Measurements from ENCODE around the gene L3MBTL2. TPM values are rescaled to one million over a fixed set of nuclear protein-coding genes. Genes with fewer than 3 reads are reported as not detected.

L3MBTL2 gene
- total and polyA plus RNA-seq, 4 donors, result 17.1 to 32.2 (median 28.3) TPM

DNA sequence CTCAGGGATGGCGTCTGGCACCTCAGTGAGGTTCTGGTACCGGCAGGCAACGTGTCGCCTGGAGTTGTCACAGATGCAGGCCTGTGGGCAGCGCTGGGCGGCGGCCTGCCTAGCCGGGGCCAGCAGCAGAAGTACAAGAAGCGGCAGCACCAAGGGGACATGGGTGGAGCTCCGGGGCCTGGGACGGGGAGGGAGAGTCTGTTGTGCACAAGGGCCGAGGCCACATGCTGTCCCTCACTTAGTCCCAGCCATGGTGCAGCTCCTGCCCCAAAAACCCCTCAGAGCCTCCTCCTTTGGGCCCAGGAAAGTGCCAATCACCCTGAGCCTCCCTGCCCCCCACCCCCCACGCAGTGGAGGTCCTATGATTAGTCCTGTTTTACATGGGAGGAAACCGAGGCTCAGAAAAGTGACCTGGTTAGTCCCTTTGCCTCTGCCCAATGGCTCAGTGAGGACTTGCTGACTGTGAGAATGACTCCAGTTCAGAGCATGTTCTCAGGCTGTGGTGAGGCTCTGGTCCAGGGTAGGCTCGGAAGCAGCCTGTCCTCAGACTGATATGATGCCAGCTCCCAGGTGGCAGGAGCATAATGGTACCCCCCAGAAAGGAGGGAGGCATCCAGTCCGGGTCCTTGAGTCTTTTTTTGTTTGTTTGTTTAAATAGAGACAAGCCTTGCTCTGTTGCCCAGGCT lies 34.5 kb downstream of the L3MBTL2 start:
- H3K27ac ChIP-seq (ENCODE audit: low read depth, low read length), result no peak overlapping the region
- H3K9me3 ChIP-seq (ENCODE audit: control insufficient read depth, insufficient read depth, low read length), result no peaks in the 10 kb centered on the region
- no peak for DNase-seq (ENCODE audit: low read depth in 4 of 6, low spot score in 6 of 6)
- H3K27me3 ChIP-seq (ENCODE audit: control insufficient read depth, insufficient read depth, low read length), result no peaks in the 10 kb centered on the region
- WGBS (ENCODE audit: insufficient coverage), result 86% methylated on average over 11 of the region's 16 CpGs
- peaks cover 50% of the 10 kb centered on the region for H3K4me1 ChIP-seq (ENCODE audit: control insufficient read depth, insufficient read depth, low read length)
- H3K4me3 ChIP-seq (ENCODE audit: low read depth, low read length), result no peak overlapping the region
- peaks cover 28% of the 10 kb centered on the region for H3K36me3 ChIP-seq (ENCODE audit: control insufficient read depth, insufficient read depth, low read length)

DNA sequence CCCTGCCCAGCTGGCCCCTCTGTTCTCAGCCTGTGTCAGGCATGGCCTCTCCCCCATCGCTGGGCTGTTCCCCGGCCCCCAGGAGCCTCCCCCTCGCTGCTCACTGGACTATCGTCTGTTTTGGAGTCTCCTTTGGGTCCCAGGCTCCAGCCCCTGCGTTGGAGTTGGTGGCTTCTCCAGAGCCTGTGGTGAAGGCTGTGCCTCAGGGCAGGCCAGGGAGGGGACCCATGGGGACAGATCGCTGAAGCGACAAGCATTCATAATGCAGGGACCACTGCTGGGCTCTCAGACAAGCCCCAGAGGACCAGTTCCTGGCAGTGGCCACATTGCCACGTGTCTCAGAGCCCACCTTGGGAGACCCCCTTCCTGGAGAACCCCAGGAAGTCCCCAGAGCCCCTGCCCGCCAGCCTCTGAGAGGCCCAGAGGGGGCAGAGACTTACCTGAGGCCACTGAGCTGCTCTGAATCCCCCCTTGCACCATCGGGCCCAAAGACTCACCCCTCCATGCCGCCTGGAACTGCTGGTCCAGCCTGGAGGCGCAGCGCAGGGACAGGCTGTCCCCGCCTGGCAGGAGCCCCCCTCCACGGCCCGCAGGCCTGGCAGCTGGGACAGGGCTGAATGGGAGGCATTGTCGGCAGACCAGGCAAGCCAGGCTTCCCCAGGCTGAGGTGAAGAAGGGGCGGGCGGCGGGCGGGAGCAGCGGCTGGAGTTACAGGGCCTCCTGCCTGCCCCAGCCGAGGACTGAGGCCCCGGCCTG lies 35.4 kb downstream of the L3MBTL2 start, which contains the start of gene CHADL:
Gene CHADL, minus strand, starts transcription at position 555 of the 756 bp plus-strand sequence. Its CDS starts 50 bp downstream, at position 505.
- no peaks in the 10 kb centered on the region for H3K27me3 ChIP-seq (ENCODE audit: control insufficient read depth, insufficient read depth, low read length)
- peaks cover 28% of the 10 kb centered on the region for H3K36me3 ChIP-seq (ENCODE audit: control insufficient read depth, insufficient read depth, low read length)
- DNase-seq (ENCODE audit: low read depth in 4 of 6, low spot score in 6 of 6), result peak in 4 of 6 donors; percentile 51 to 86 (median 62)
- H3K4me1 ChIP-seq (ENCODE audit: control insufficient read depth, insufficient read depth, low read length), result peaks cover 50% of the 10 kb centered on the region
- 23% methylated on average over 24 of the region's 24 CpGs for WGBS (ENCODE audit: insufficient coverage)
- H3K4me3 ChIP-seq (ENCODE audit: low read depth, low read length), result no peak within 1 kb of the TSS
- H3K9me3 ChIP-seq (ENCODE audit: control insufficient read depth, insufficient read depth, low read length), result no peaks in the 10 kb centered on the region
- peak within 1 kb of the TSS; percentile 84 for H3K27ac ChIP-seq (ENCODE audit: low read depth, low read length)

DNA sequence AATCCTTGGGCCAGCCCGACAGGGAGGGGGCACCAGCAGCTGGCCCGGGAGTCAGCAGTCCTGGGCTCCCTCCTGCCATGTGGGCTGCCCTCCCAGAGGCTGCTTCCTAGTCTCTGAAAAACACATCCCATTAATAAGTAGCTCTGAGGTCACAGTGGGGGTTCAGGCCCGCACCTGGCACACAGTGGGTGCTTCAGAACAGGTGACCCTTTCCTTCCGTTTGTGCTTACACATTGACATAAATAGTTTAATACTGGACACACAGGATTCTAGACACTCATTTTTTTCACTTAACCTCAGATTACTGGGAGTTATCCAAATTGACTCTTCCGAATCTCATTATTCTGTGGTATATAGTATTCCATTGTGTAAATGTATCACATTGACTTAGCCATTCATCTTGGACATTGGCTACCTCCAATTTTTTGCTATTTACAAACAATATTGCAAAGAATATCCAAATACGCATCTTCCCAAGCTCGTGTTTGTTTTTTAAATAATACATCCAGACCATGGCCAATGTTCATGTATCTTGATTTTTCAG lies 36.1 kb downstream of the L3MBTL2 start:
- H3K27ac ChIP-seq (ENCODE audit: low read depth, low read length), result peak overlapping the region; percentile 84

DNA sequence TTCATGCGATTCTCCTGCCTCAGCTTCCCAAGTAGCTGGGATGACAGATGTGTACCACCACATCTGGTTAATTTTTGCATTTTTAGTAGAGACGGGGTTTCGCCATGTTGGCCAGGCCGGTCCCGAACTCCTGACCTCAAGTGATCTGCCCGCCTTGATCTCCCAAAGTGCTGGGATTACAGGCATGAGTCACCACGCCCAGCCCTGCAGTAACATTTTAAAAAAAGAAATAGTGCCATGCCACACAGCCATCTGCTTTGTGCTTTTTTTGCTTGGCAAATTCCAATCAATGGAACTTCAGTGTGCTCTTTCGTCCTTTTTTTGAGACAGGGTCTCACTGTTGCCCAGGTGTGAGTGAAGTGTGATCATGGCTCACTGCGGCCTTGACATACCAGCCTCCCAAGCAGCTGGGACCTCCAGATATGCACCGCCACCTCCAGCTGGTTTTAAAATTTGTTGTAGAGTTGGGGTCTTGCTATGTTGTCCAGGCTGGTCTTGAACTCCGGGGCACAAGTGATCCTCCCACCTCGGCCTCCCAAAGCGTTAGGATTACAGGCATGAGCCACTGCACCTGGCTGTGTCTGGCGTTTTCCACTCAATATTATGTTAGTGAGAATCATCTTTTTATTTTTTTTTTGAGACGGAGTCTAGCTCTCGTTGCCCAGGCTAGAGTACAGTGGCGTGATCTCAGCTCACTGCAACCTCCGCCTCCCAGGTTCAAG lies 37.4 kb downstream of the L3MBTL2 start:
- H3K4me1 ChIP-seq (ENCODE audit: control insufficient read depth, insufficient read depth, low read length), result peaks cover 35% of the 10 kb centered on the region
- DNase-seq (ENCODE audit: low read depth in 4 of 6, low spot score in 6 of 6), result no peak
- no peak overlapping the region for H3K27ac ChIP-seq (ENCODE audit: low read depth, low read length)
- no peak overlapping the region for H3K4me3 ChIP-seq (ENCODE audit: low read depth, low read length)
- 94% methylated on average over 8 of the region's 18 CpGs for WGBS (ENCODE audit: insufficient coverage)
- no peaks in the 10 kb centered on the region for H3K9me3 ChIP-seq (ENCODE audit: control insufficient read depth, insufficient read depth, low read length)
- no peaks in the 10 kb centered on the region for H3K27me3 ChIP-seq (ENCODE audit: control insufficient read depth, insufficient read depth, low read length)
- H3K36me3 ChIP-seq (ENCODE audit: control insufficient read depth, insufficient read depth, low read length), result peaks cover 38% of the 10 kb centered on the region

More for the DNA sequence above, 36.1 kb downstream of the L3MBTL2 start:
- 57% methylated on average over 4 of the region's 7 CpGs for WGBS (ENCODE audit: insufficient coverage)
- no peak for DNase-seq (ENCODE audit: low read depth in 4 of 6, low spot score in 6 of 6)
- H3K4me3 ChIP-seq (ENCODE audit: low read depth, low read length), result no peak overlapping the region
- no peaks in the 10 kb centered on the region for H3K9me3 ChIP-seq (ENCODE audit: control insufficient read depth, insufficient read depth, low read length)
- H3K4me1 ChIP-seq (ENCODE audit: control insufficient read depth, insufficient read depth, low read length), result peaks cover 47% of the 10 kb centered on the region
- H3K27me3 ChIP-seq (ENCODE audit: control insufficient read depth, insufficient read depth, low read length), result no peaks in the 10 kb centered on the region
- H3K36me3 ChIP-seq (ENCODE audit: control insufficient read depth, insufficient read depth, low read length), result peaks cover 33% of the 10 kb centered on the region

DNA sequence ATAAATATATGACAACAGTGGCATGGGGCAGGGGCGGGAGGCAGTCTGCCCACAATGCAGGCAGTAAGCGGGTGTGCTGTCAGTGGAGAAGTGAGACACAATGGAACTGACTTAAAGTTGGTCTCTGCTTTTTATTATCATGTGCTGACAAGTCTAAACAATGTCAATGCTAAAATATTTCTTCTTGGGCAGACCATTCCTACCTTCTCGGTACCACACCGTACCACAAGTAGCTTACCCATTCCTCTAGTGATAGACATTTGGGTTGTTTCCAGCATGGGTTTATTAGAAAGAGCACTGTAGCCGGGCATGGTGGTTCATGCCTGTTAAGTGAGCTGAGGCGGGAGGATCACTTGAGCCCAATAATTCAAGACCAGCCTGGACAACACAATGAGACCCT lies 38.2 kb downstream of the L3MBTL2 start:
- no peak overlapping the region for H3K27ac ChIP-seq (ENCODE audit: low read depth, low read length)
- WGBS (ENCODE audit: insufficient coverage), result 40% methylated on average over 2 of the region's 6 CpGs
- peaks cover 35% of the 10 kb centered on the region for H3K4me1 ChIP-seq (ENCODE audit: control insufficient read depth, insufficient read depth, low read length)
- H3K36me3 ChIP-seq (ENCODE audit: control insufficient read depth, insufficient read depth, low read length), result peaks cover 46% of the 10 kb centered on the region
- no peaks in the 10 kb centered on the region for H3K9me3 ChIP-seq (ENCODE audit: control insufficient read depth, insufficient read depth, low read length)
- no peaks in the 10 kb centered on the region for H3K27me3 ChIP-seq (ENCODE audit: control insufficient read depth, insufficient read depth, low read length)
- H3K4me3 ChIP-seq (ENCODE audit: low read depth, low read length), result no peak overlapping the region
- DNase-seq (ENCODE audit: low read depth in 4 of 6, low spot score in 6 of 6), result no peak

DNA sequence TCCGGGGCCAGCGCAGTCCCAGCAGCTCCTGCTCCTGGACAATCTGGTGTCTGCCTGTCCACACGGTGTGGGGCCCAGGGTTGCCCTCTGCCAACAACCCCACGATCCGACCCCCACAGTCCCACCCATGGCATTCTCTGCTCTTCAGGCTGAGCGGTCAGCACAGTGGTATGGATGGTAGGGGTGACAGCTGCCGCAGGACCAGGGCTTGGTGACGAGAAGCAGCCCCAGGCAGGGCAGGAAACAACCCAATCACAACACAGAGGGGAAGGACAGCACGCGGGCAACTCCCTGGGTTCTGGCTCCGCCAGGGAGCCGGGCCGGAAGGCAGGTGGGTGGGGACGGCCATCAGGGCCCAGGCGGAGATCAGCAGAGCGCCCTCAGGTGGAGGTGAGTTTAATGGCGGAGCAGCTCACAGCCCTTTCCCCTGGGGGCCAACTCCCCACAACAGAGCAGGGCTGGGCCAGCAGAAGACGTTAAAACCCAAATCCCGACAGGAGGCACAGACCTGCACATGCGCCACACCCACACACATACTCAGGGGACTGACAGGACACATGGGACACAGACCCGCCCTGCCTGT lies 40.9 kb downstream of the L3MBTL2 start:
- Histone ChIP-seq H3K36me3 (ENCODE audit: control insufficient read depth, insufficient read depth, low read length) (peaks cover 61% of the 10 kb centered on the region), H3K27ac (ENCODE audit: low read depth, low read length) (no peak overlapping the region), H3K9me3 (ENCODE audit: control insufficient read depth, insufficient read depth, low read length) (no peaks in the 10 kb centered on the region), H3K4me1 (ENCODE audit: control insufficient read depth, insufficient read depth, low read length) (peaks cover 8% of the 10 kb centered on the region), H3K4me3 (ENCODE audit: low read depth, low read length) (no peak overlapping the region), H3K27me3 (ENCODE audit: control insufficient read depth, insufficient read depth, low read length) (no peaks in the 10 kb centered on the region)
- no peak for DNase-seq (ENCODE audit: low read depth in 4 of 6, low spot score in 6 of 6)
- WGBS (ENCODE audit: insufficient coverage), result 89% methylated on average over 13 of the region's 21 CpGs

DNA sequence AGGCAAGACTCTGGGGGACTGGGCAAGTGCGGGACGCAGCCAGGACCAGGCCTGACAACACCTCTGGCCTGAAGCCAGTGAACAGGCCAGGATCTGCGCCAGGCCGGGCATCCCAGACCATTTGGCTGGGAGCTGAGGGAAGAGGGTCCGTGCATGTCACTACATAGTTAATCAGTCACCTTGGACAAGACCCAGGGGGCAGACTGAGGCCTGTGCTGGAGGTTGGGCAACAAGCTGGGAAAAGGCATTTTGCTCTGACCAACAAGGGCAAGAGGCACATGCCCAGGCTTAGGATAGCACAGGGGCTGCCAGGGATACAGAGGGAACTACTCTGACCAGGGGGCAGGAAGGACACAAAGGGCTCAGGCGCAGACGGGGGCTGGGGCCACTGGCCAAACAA lies 42.6 kb downstream of the L3MBTL2 start:
- Histone ChIP-seq H3K4me3 (ENCODE audit: low read depth, low read length) (no peak overlapping the region), H3K27ac (ENCODE audit: low read depth, low read length) (no peak overlapping the region), H3K9me3 (ENCODE audit: control insufficient read depth, insufficient read depth, low read length) (no peaks in the 10 kb centered on the region), H3K4me1 (ENCODE audit: control insufficient read depth, insufficient read depth, low read length) (peaks cover 6% of the 10 kb centered on the region), H3K36me3 (ENCODE audit: control insufficient read depth, insufficient read depth, low read length) (peaks cover 73% of the 10 kb centered on the region), H3K27me3 (ENCODE audit: control insufficient read depth, insufficient read depth, low read length) (no peaks in the 10 kb centered on the region)
- 67% methylated on average over 7 of the region's 7 CpGs for WGBS (ENCODE audit: insufficient coverage)
- no peak for DNase-seq (ENCODE audit: low read depth in 4 of 6, low spot score in 6 of 6)

DNA sequence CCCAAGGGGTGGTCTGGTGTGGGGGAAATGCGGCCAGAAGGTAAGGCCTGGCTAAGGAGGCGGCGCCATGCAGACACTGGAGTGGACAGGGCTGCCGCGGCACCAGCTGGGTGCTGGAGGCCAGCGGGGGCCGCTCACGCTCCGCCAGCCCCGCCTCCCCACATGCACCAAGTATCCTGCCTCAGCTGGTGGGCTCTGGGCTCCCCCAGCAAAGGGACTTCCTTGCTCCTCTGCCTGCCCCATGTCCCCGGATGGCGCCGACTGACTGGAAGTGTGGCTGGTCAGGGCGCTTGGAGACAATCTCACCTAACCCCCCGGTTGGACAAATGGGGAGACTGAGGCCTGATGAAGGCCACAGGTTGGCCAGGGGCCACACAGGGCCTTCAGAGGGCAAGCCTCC lies 43.2 kb downstream of the L3MBTL2 start:
- no peaks in the 10 kb centered on the region for H3K9me3 ChIP-seq (ENCODE audit: control insufficient read depth, insufficient read depth, low read length)
- 91% methylated on average over 15 of the region's 15 CpGs for WGBS (ENCODE audit: insufficient coverage)
- H3K4me1 ChIP-seq (ENCODE audit: control insufficient read depth, insufficient read depth, low read length), result peaks cover 6% of the 10 kb centered on the region
- H3K4me3 ChIP-seq (ENCODE audit: low read depth, low read length), result no peak overlapping the region
- H3K27me3 ChIP-seq (ENCODE audit: control insufficient read depth, insufficient read depth, low read length), result no peaks in the 10 kb centered on the region
- H3K27ac ChIP-seq (ENCODE audit: low read depth, low read length), result no peak overlapping the region
- H3K36me3 ChIP-seq (ENCODE audit: control insufficient read depth, insufficient read depth, low read length), result peaks cover 79% of the 10 kb centered on the region
- DNase-seq (ENCODE audit: low read depth in 4 of 6, low spot score in 6 of 6), result no peak

DNA sequence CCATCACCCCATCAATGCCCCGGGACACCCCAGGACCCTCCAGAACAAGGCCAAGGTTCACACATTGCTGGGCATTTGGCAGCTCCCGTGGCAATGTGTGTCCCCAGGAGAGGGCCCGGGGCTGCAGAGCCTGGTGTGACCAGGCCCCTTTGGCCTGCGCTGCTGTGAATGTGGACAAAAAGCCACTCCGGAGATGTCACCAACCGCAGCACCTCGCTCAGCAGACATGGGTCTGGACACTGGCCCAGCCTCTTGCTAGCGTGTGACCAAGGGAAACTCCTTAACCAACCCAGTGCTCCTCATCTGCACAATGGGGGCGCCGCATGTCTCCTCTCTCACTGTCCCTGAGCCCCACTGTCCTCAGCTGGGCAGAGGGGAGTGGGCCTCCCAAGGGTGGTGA lies 43.6 kb downstream of the L3MBTL2 start:
- Histone ChIP-seq H3K27ac (ENCODE audit: low read depth, low read length) (no peak overlapping the region), H3K27me3 (ENCODE audit: control insufficient read depth, insufficient read depth, low read length) (no peaks in the 10 kb centered on the region), H3K36me3 (ENCODE audit: control insufficient read depth, insufficient read depth, low read length) (peaks cover 84% of the 10 kb centered on the region), H3K9me3 (ENCODE audit: control insufficient read depth, insufficient read depth, low read length) (no peaks in the 10 kb centered on the region), H3K4me3 (ENCODE audit: low read depth, low read length) (no peak overlapping the region), H3K4me1 (ENCODE audit: control insufficient read depth, insufficient read depth, low read length) (peaks cover 6% of the 10 kb centered on the region)
- WGBS (ENCODE audit: insufficient coverage), result over 99% methylated on average over 9 of the region's 10 CpGs
- DNase-seq (ENCODE audit: low read depth in 4 of 6, low spot score in 6 of 6), result no peak

Measured in spinal cord (tissue), 10 donors.